GM08714 (cell line): ENCODE data around the gene GJA4.

Experiments used
- H3K4me3 ChIP-seq: fragments of 200-500 bp; sonication (Bioruptor generic); 2 replicates; pipeline ENCODE4 v1.5.1; 2014; ENCODE audit warnings: mild to moderate bottlenecking, low read length, inconsistent platforms
- ZNF274 ChIP-seq: IDR thresholded peaks from 2 replicates; pipeline ENCODE4 v1.6.1; 2012; ENCODE audit warnings: mild to moderate bottlenecking, low read depth, low read length

GJA4 gene

DNA sequence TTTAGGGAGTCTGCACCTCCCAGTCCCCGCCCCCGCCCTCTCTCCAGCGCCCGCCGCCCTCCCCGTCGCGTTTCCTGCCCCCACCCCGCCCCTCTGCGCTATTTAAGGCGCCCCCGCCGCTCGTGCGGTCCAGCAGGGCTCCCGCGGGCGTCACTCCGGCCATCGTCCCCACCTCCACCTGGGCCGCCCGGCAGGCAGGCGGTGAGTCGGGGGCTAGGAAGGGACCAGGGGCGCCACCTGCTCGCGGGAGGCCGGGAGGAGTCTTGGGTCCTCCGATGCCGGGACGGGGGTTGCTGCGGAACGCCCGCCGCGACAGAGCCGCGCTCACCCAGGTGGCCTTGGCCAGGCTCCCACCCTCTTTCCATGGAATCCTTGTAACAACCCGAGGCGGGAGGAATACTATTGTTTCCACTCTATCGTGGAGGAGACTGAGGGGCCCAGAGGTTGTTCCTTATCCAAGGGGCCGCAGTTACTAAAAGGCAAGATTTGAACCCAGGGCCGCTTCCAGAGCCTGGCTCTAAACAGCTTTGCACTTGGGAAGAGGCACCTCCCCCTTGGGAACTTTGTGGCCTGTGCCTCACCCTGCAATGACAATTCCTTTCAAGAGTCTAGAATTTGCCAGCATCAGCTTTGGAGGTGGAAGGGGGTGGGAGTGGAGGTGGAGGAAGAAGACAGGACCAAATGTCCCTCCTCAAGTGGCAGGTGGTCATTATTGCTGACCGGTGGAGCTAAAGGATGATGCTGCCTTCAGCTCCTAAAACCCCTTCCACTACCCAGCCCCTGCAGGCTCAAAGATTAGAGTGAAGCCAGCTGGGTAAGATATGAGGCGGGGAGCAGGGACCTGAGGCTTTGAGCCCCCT is at the start of gene GJA4:
GJA4 (plus strand) TSS at position 132 of the 860 bp plus-strand sequence. CDS start 1,215 bp downstream, outside the sequence.
- no peak within 1 kb of the TSS for H3K4me3 ChIP-seq
- TF ChIP-seq ZNF274, result no peak

DNA sequence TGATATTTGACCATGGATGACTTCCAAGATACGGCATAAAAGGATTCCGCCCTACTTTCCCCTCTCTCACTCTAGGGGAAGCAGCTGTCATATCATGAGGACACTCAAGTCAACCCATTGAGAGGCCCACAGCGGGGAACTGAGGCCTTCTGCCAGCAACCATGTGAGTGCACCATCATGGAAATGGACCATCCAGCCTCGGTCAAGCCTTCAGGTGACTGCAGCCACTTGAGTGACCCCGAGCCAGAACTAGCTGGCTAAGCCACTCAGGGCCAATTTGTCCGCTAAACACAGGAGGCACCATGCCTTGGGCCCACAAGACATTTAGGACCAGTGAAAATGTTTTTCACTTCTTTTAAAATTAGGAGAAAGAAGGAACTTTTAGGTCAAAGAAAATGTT is 49.0 kb upstream of the GJA4 start:
- no peak overlapping the region for H3K4me3 ChIP-seq

DNA sequence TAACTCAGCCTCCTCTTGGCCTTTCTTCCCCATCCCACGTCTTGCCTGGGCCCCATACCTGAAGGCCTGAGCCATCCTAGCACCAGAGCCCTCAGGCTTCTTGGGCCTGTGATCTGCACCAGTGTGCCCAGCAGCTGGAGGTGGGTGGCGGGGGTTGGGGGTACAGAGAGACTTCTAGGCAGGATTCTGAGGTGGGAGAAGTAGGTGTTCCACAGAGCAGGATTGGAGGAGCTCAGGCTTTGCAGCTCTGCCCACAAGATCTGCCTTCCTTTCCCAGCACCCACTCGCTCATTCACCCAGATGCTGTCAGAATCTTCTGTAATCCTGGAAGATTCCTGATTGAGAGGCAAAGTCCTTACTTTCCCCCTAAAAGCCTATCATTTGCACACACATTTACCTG is 47.9 kb upstream of the GJA4 start:
- H3K4me3 ChIP-seq, result no peak overlapping the region
- TF ChIP-seq ZNF274, result no peak

More for the DNA sequence above, 49.0 kb upstream of the GJA4 start:
- no peak for TF ChIP-seq ZNF274

DNA sequence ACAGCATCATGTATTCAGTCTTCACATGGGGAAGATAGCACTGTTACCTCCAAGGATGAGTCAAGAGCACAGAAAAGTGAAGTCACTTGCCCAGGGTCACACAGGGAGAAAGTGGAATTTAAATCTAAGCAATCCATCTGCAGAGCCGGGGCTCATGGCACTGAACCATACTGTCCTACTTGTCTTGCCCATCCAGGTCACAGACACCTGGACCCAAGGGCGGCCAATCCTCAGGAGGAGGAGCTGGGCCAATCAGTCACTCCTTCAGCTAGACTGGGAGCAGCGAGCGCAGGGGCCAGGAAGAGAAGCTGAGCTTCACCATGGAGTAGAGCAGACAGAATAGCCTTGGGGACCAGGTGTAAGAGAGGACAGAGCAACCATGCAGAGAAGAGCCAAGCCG is 47.1 kb upstream of the GJA4 start:
- H3K4me3 ChIP-seq, result no peak overlapping the region
- TF ChIP-seq ZNF274, result no peak

DNA sequence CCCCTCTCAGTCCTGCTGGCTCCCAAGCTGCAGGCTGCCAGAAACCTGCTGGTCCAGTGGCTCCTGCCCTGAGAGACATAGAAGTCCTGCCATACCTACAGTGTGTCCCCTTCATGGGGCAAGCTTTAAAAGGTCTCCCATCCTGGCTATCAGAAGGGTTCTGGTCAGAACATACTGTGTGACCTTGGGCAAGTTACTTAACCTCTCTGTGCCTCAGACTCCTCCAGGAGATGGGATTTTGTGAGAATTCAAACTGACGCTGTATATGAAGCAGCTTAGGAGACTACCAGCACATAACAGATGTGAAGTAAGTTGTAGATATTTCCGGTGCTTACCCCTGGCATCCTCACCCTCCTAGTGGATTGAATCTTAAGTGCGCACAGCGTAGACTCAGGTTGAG is 46.7 kb upstream of the GJA4 start:
- no peak for TF ChIP-seq ZNF274
- H3K4me3 ChIP-seq, result no peak overlapping the region

DNA sequence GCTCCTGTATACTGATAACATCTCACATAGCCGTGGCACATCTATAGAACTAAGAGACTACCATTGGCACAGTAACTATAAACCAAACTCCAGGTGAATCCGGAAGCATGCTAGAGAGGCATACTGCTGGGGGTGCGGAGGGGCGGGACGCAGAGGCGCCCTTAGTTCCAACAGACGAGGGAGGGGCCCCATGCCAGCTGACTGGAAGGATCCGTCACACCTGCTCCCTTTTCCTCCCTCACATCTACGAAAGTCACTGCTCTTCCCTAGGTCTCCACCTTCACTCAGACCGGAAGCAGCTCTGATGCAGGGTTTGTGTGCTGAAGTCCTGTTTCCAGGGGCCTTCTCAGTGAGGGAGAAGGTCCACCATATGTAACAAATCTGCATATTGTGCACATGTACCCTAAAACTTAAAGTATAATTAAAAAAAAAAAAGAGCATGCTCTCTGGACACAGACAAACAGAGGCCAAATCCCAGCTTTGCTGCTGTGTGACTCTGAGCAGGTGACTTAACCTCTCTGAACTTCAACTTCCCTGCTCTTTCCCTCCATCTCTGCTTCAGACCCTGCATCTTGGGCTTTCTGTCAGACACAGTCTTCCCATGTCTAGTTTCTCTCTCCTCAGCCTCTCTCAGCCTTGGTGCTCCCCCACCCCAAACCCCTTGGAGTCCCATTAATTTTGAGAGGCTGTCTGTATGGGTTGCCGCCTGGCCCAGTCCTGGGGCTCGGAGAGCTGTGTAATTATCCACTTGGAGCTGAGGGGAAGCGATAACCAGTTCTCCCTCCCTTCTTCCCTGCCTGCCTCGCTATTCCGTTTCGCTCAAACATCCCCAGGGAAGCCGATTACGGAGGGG is 45.8 kb upstream of the GJA4 start:
- TF ChIP-seq ZNF274, result no peak
- H3K4me3 ChIP-seq, result no peak overlapping the region

DNA sequence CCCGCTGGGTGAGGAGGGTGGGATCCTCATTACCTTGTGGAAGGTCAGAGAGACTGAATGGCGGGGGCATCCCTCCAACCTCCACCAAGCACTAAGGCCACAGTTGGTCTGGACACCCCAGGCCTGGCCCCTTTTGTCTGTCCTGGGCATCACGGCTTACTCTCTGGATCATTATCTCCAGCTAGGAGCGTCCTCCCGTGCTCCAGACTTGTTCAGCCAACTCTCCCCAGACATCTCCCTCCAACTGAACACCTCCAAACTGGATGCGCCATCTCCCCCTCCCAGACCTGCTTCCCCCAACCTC is 45.2 kb upstream of the GJA4 start:
- H3K4me3 ChIP-seq, result no peak overlapping the region
- no peak for TF ChIP-seq ZNF274

DNA sequence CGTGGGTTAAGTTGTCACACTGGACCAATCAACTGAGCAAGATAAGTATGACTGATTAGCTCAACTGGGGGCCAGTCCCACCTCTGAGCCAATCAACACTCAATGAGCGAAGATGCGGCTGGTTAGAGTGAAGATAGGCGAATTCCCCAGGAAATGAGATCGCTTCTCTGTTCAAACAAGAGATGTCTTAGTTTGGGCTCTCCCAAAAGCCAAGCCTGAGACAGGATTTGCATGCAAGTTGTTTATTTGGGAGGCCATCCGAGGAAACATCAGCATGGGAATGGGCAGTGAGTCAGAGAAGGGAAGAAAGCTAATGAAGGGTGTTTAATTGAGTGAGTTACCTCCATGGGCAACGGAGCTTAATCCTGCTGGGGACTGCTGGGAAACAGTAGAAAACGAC is 42.8 kb upstream of the GJA4 start:
- TF ChIP-seq ZNF274, result no peak
- H3K4me3 ChIP-seq, result no peak overlapping the region

DNA sequence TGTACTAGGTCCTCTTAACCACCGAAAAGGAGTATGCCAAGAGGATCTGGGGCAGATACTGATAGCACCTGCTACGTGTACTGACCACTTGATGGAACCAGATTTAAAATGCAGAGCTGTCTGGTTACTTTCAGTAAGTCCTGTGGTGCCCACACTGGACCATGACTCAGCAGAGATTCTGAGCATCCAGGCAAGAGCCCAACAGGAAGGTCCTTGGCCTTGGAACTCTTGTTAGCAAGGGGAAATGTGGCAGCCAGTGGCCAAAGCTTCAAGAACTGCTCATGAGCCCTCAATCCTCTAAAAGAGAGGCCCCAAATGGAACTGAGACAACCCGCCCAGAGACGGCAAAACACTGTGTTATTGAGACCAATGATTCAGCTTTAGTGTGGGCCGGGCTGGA is 42.2 kb upstream of the GJA4 start:
- no peak for TF ChIP-seq ZNF274
- H3K4me3 ChIP-seq, result no peak overlapping the region

DNA sequence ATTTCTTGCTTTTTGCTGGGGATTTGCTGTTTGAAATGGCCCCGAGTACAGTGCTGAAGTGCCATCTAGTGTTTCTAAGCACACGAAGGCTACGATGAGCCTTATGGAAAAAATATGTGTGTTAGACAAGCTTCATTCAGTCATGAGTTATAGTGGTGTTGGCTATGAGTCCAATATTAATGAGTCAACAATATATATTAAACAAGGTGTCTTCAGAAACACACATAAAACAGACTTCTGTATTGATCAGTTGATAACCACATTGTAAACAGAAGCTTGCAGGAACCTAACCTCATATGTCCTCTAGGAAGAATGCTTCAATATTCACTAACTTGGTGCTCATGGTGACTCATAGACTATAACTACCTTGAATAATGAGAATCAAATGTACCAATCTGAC is 39.6 kb upstream of the GJA4 start:
- TF ChIP-seq ZNF274, result no peak
- H3K4me3 ChIP-seq, result no peak overlapping the region

DNA sequence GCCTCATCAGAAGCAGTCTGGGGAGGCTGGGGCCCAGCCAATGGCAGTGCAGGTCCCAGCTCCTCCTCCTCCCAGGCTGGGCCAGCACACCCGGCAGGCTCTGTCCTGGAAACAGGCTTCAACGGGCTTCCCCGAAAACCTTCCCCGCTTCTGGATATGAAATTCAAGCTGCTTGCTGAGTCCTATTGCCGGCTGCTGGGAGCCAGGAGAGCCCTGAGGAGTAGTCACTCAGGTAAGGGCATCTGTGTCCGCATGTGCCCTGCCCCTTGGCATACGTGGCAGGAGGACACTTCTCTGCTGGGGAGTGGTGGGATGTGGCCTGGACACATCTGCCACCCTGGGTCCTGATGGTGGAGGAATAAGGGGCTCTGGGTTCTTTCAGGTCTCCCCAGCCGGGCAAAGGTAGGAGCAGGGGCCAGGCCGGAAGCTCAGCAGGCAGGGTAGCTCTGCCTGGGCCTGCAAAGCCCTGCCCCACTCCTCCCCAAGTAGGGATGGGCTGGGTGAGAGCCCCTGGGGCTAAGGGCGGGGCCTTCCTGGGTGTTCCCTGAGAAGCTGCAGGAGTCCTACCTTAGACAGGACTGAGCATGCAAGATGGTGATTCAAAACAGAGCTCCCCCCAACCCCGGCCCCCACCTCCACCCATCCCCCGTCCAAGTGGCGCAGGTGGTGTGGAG is 37.7 kb upstream of the GJA4 start, which contains the start of gene GJB5:
GJB5 (plus strand) TSS at position 84 of the 674 bp plus-strand sequence. CDS start 2,284 bp downstream, outside the sequence.
- no peak for TF ChIP-seq ZNF274
- no peak within 1 kb of the TSS for H3K4me3 ChIP-seq

DNA sequence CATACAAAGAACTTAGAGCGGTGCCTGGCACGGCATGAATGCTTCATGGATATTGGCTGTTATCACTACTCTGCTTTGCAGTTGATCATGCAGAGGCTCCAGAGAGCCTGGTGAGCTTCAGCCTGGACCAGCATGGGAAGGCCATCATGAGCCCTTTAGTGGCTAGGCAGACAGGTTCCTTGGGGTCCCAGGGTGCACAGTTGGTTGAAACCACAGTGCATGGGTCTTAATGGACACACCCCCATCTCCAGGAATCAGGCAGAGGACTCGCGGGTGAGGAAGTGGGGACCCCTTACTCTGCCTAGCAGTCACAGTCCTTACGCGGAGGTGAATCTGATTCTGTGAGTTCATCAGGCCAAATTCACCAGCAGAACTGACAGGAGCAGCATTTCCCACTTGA is 36.8 kb upstream of the GJA4 start:
- no peak overlapping the region for H3K4me3 ChIP-seq
- no peak for TF ChIP-seq ZNF274

DNA sequence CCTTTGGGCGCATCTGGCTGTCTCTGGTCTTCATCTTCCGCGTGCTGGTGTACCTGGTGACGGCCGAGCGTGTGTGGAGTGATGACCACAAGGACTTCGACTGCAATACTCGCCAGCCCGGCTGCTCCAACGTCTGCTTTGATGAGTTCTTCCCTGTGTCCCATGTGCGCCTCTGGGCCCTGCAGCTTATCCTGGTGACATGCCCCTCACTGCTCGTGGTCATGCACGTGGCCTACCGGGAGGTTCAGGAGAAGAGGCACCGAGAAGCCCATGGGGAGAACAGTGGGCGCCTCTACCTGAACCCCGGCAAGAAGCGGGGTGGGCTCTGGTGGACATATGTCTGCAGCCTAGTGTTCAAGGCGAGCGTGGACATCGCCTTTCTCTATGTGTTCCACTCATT is 35.4 kb upstream of the GJA4 start:
- no peak for TF ChIP-seq ZNF274
- H3K4me3 ChIP-seq, result no peak overlapping the region

DNA sequence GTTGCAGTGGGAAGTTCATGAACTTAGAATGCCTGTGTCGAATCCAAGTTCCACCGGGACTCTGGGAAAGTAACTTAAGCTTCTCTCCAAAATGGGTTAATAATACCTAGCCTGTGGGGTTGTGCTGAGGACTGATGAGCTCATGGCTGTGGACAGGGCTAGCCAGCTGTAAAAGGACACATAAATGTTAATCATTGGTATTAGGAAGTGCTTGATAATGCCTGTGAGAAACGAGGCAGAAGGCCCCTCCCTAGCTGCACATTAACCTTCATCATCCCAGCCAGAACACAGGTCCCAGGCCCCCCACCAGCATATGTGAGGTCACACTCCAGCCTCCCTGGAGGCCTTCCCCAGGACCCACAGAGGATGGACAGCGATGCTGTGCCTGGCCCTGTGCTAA is 34.0 kb upstream of the GJA4 start:
- no peak overlapping the region for H3K4me3 ChIP-seq
- TF ChIP-seq ZNF274, result no peak
